ENCODE measurements around the gene UBE2L3. TPM values are rescaled to one million over a fixed set of nuclear protein-coding genes. Genes with fewer than 3 reads are reported as not detected.

The UBE2L3 gene
- polyA plus RNA-seq, 1 of the 3 experiments (the other 2 are of a cell fraction), result 41.2 TPM

DNA sequence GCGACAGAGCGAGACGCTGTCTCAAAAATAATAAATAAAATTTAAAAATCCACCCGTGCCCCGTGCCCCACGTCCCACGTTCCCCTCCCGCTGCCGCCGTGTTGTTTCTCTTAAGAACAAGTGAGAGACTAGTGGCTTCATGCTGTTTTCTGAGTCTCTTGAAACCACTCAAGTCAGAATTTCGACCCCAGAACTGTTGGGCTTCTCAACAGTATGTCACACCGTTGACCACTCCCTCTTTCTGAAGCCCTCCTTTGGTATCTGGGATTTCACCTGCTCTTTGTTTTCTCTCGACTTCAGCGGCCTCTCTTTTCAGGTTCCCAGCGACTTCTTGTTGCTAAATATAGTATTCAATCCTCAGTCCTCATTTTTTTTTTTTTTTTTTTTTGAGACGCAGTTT is 99.3 kb downstream of the UBE2L3 start:
- no peaks in the 10 kb centered on the region for H3F3A ChIP-seq (replicated peaks; ENCODE audit: insufficient read depth)
- H3K9me3 ChIP-seq, result no peaks in the 10 kb centered on the region
- DNase-seq, result no peak
- peak overlapping the region; percentile 97; the same call in 1 of the 2 replicates for H2AFZ ChIP-seq (ENCODE audit: low read depth)
- TF ChIP-seq, protein P1, sequence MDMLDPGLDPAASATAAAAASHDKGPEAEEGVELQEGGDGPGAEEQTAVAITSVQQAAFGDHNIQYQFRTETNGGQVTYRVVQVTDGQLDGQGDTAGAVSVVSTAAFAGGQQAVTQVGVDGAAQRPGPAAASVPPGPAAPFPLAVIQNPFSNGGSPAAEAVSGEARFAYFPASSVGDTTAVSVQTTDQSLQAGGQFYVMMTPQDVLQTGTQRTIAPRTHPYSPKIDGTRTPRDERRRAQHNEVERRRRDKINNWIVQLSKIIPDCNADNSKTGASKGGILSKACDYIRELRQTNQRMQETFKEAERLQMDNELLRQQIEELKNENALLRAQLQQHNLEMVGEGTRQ (IDR thresholded peaks at IDR 0.05; ENCODE audit: borderline replicate concordance, low read depth, low read length), result no peak
- TF ChIP-seq CHD2 (IDR thresholded peaks at IDR 0.05; ENCODE audit: low read length, partially characterized antibody) (no peak), ZBTB33 (IDR thresholded peaks at IDR 0.05; ENCODE audit: borderline replicate concordance, low read depth) (no peak), TEAD4 (IDR thresholded peaks at IDR 0.05; ENCODE audit: borderline replicate concordance, insufficient read depth) (no peak), POLR2AphosphoS5 (IDR thresholded peaks at IDR 0.05; ENCODE audit: low read depth, low read length) (no peak), GABPA (IDR thresholded peaks at IDR 0.05; ENCODE audit: low read depth) (no peak), TAF1 (IDR thresholded peaks at IDR 0.05; ENCODE audit: borderline replicate concordance, low read depth, low read length) (no peak), EZH2phosphoT487 (IDR thresholded peaks at IDR 0.05; ENCODE audit: borderline replicate concordance, low read depth) (no peak), REST (IDR thresholded peaks at IDR 0.05; ENCODE audit: low read depth, low read length) (no peak), FOXJ3 (CRISPR knock-in tag; IDR thresholded peaks at IDR 0.05) (no peak)
- TF ChIP-seq, protein P2, sequence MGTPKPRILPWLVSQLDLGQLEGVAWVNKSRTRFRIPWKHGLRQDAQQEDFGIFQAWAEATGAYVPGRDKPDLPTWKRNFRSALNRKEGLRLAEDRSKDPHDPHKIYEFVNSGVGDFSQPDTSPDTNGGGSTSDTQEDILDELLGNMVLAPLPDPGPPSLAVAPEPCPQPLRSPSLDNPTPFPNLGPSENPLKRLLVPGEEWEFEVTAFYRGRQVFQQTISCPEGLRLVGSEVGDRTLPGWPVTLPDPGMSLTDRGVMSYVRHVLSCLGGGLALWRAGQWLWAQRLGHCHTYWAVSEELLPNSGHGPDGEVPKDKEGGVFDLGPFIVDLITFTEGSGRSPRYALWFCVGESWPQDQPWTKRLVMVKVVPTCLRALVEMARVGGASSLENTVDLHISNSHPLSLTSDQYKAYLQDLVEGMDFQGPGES (IDR thresholded peaks at IDR 0.05; ENCODE audit: low read depth, low read length), result no peak
- peak overlapping the region; percentile 83 for H3K4me2 ChIP-seq
- H3K4me3 ChIP-seq (ENCODE audit: low read depth in 2 of 2, low read length in 1 of 2), result peak overlapping the region; percentile 72 to 98
- H3K79me2 ChIP-seq (ENCODE audit: insufficient read depth), result peaks cover 41% of the 10 kb centered on the region
- no peaks in the 10 kb centered on the region for H3K9me2 ChIP-seq
- 11% methylated on average over 16 of the region's 16 CpGs for WGBS (ENCODE audit: low lambda C conversion rate)
- H3K27me3 ChIP-seq (ENCODE audit: insufficient read depth), result no peaks in the 10 kb centered on the region
- ChIA-PET CTCF (interaction anchor here (1.1 kb wide), 1 partner anchor 24 kb away, joined by 4 read pairs; no protein-coding TSS in a partner anchor), POLR2A (interaction anchor here (1.1 to 2.1 kb wide), 2 partner anchors 9 to 24 kb away, joined by 6 to 12 read pairs; partner anchors contain the start of gene SDF2L1)
- H4K20me1 ChIP-seq (ENCODE audit: insufficient read depth), result no peaks in the 10 kb centered on the region
- peak overlapping the region; percentile 78 for H3K9ac ChIP-seq
- peaks cover 22% of the 10 kb centered on the region in 2 experiments for H3K36me3 ChIP-seq (replicated peaks in 1 of 2; ENCODE audit: control insufficient read depth in 1 of 2, insufficient read depth in 2 of 2, low read length in 1 of 2)
- peaks cover 0 to 2% of the 10 kb centered on the region in 2 experiments; a peak in 1 of 4 replicates for H3K4me1 ChIP-seq (ENCODE audit: control insufficient read depth in 1 of 2, insufficient read depth in 2 of 2, low read depth in 1 of 2, low read length in 1 of 2)
- H3K27ac ChIP-seq (ENCODE audit: low read depth in 2 of 2, low read length in 1 of 2), result peak overlapping the region in 1 of 2 experiments; percentile 86; a peak in 1 of 4 replicates
